Measurements from ENCODE around the gene MPP2. TPM values are rescaled to one million over a fixed set of nuclear protein-coding genes. Genes with fewer than 3 reads are reported as not detected.

MPP2 gene
- total and polyA plus RNA-seq, 2 of the 13 experiments (the other 11 are each of a cell fraction or from before 2014, with no cell fraction given): 0.20 to 1.7 TPM

- Histone ChIP-seq H3K4me2 (ENCODE audit: low read depth, low read length) (peak overlapping the region; percentile 42; the same call in 1 of the 2 replicates), H3K27ac (ENCODE audit: extremely low read length, insufficient read depth, low read length) (no peak overlapping the region), H3K4me3 (replicated peaks in 1 of 3; ENCODE audit: insufficient read depth in 1 of 3, low read depth in 2 of 3, low read length in 3 of 3) (no peak overlapping the region; a peak in 1 of 6 replicates), H3K27me3 (ENCODE audit: control insufficient read depth in 1 of 2, insufficient read depth in 2 of 2, low read length in 2 of 2) (peaks cover 5 to 52% of the 10 kb centered on the region in 2 experiments), H3K79me2 (ENCODE audit: insufficient read depth, low read length) (no peaks in the 10 kb centered on the region), H4K20me1 (ENCODE audit: insufficient read depth, low read length) (no peaks in the 10 kb centered on the region), H3K36me3 (replicated peaks in 1 of 2; ENCODE audit: control insufficient read depth in 1 of 2, insufficient read depth in 2 of 2, low read length in 2 of 2) (no peaks in the 10 kb centered on the region), H3K9me3 (ENCODE audit: low read length) (no peaks in the 10 kb centered on the region), H2AFZ (ENCODE audit: low read length) (no peak overlapping the region), H3K4me1 (ENCODE audit: insufficient read depth, low read length) (peaks cover 45% of the 10 kb centered on the region), H3K9ac (ENCODE audit: insufficient read depth, low read depth, low read length) (no peak overlapping the region)
- peak; percentile 97 for ATAC-seq
- FAIRE-seq: peak; percentile 100
- CTCF ChIA-PET (ENCODE audit: low intra/inter-chr PET ratio, low total read pairs): no interaction called here
- intact Hi-C loops (cut with micrococcal nuclease; ENCODE audit: unreplicated experiment): no loop called here
- WGBS (ENCODE audit: low lambda C conversion rate): 0% methylated on average over 5 of the region's 5 CpGs
- POLR2A ChIA-PET: no interaction called here
- DNase-seq (ENCODE audit: low spot score): peak; percentile 92
- in situ Hi-C loops (cut with HindIII; ENCODE audit: extremely low pct_ligation_motif_present, low pct_unique_long_range_greater_than_20kb): no loop called here
- no TSS peak for BruUV-seq (replicated peaks)
- TF ChIP-seq ZNF317 (CRISPR knock-in tag; IDR thresholded peaks at IDR 0.05) (no peak), FOXO1 (CRISPR knock-in tag; IDR thresholded peaks at IDR 0.05) (no peak), CHCHD3 (CRISPR knock-in tag; IDR thresholded peaks at IDR 0.05) (no peak), ZFP91 (CRISPR knock-in tag; IDR thresholded peaks at IDR 0.05; ENCODE audit: borderline replicate concordance) (no peak), ZNF883 (CRISPR knock-in tag; IDR thresholded peaks at IDR 0.05; ENCODE audit: not compliant biosample characterization) (no peak), XBP1 (CRISPR knock-in tag; IDR thresholded peaks at IDR 0.05) (no peak), ZNF205 (CRISPR knock-in tag; IDR thresholded peaks at IDR 0.05) (no peak), KDM1A (CRISPR knock-in tag; IDR thresholded peaks at IDR 0.05) (no peak), MZF1 (CRISPR knock-in tag; IDR thresholded peaks at IDR 0.05; ENCODE audit: borderline replicate concordance) (no peak), CEBPG (CRISPR knock-in tag; IDR thresholded peaks at IDR 0.05) (no peak), ZNF547 (CRISPR knock-in tag; IDR thresholded peaks at IDR 0.05) (no peak), HOXD1 (CRISPR knock-in tag; IDR thresholded peaks at IDR 0.05) (no peak), CREB1 (IDR thresholded peaks at IDR 0.05) (no peak), CREB1 (CRISPR knock-in tag; IDR thresholded peaks at IDR 0.05) (no peak), ZFP36L1 (CRISPR knock-in tag; IDR thresholded peaks at IDR 0.05) (no peak), U2AF1 (optimal IDR thresholded peaks at IDR 0.05; ENCODE audit: low read depth, low read length) (no peak), ARID5B (CRISPR knock-in tag; IDR thresholded peaks at IDR 0.05) (peak; percentile 47; the same call in 1 of the 2 replicates), ZNF33A (CRISPR knock-in tag; IDR thresholded peaks at IDR 0.05; ENCODE audit: borderline replicate concordance) (no peak)
- TF ChIP-seq, protein P1, sequence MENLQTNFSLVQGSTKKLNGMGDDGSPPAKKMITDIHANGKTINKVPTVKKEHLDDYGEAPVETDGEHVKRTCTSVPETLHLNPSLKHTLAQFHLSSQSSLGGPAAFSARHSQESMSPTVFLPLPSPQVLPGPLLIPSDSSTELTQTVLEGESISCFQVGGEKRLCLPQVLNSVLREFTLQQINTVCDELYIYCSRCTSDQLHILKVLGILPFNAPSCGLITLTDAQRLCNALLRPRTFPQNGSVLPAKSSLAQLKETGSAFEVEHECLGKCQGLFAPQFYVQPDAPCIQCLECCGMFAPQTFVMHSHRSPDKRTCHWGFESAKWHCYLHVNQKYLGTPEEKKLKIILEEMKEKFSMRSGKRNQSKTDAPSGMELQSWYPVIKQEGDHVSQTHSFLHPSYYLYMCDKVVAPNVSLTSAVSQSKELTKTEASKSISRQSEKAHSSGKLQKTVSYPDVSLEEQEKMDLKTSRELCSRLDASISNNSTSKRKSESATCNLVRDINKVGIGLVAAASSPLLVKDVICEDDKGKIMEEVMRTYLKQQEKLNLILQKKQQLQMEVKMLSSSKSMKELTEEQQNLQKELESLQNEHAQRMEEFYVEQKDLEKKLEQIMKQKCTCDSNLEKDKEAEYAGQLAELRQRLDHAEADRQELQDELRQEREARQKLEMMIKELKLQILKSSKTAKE (CRISPR knock-in tag; IDR thresholded peaks at IDR 0.05; ENCODE audit: borderline replicate concordance): peak; percentile 75; the same call in 1 of the 2 replicates
Measured at GRCh38 chr17:43931062-43931571, 23.8 kb upstream of the MPP2 start.

Data from HepG2 (cell line).